IPS-18c (cell line): ENCODE results near the gene NIPAL3.

Experiments used
- H3K4me3 ChIP-seq: 2 replicates; pipeline ENCODE4 v1.7.0; 2013; ENCODE audit warnings: low read depth, mild to moderate bottlenecking, low read length, moderate library complexity; ENCODE audit not compliant: insufficient read depth
- H3K9me3 ChIP-seq: one replicate; pipeline ENCODE4 v1.6.1; 2013; ENCODE audit warnings: mild to moderate bottlenecking, low read length, moderate library complexity; ENCODE audit not compliant: control insufficient read depth, insufficient read depth

NIPAL3 gene

DNA sequence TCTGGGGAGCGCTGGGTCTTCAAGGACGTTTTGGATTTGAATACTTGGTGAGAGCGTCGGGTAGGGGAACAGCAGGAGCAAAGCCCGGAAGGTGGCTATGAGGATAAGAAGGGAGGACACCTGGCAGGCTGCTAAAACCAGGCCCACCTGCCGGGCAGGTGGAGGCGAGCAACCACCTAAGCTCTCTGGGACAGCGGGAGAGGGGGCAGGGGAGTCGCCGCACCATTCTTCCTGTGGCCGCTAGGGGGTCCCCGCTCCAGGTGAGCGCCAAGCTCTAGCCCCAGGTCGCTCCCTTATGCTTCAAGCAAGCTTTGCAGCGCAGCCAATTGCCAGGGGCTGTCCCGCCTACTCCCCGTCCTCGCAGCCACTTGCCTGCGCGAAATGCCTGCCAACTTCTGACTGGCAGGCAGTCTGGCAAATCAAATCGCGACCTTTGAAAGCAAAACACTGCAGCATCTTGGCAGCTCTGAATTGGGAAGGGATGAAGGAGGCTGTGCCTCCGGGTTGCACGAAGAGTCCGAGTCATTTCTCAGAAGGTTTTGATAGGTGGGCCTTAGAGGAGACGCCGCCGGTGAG, at the start of gene NIPAL3:
NIPAL3 (plus strand) TSS at position 469 of the 576 bp plus-strand sequence. CDS start 3,746 bp downstream, outside the sequence.
- peak within 1 kb of the TSS; percentile 60 for H3K4me3 ChIP-seq
- no peaks in the 10 kb centered on the region for H3K9me3 ChIP-seq

DNA sequence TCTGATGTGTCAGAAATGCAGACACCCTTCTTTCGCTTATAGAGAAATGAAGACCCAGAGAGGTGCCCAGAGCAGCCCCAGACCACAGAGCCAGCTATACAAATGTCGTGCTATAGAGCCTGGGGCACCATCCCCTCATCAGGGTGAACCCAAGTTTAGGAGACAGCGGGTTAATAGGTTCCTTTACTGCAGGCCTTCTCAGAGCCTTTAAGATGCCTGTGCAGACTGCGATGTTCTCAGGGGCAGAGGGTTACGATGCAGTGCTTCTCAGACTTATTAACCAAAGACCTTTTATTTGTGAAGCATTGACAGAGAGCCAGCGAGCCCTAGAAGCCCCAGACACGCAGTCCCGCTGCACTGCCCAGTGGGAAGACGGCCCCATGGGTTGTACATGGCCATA, 48.9 kb upstream of the NIPAL3 start:
- H3K4me3 ChIP-seq = no peak overlapping the region
- no peaks in the 10 kb centered on the region for H3K9me3 ChIP-seq

DNA sequence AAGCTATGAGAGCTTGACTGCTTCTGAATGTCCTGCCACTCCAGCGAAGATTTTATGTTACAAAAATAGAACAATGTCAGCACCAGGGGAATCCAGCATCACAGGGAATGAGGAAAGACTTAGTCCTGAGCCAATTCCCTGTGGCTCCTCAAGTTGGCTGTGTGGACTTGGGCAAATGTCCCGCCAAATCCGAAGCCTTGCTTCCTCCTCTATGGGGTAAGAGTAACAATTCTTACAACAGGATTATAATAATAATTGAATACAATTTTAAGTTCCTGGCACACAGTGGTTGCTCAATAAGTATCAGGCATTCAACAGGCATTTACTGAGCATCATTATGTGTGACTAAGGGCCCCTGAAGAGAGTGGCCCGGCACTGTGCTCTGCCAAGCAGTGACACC, 46.4 kb upstream of the NIPAL3 start:
- Histone ChIP-seq H3K9me3 (no peaks in the 10 kb centered on the region), H3K4me3 (no peak overlapping the region)

DNA sequence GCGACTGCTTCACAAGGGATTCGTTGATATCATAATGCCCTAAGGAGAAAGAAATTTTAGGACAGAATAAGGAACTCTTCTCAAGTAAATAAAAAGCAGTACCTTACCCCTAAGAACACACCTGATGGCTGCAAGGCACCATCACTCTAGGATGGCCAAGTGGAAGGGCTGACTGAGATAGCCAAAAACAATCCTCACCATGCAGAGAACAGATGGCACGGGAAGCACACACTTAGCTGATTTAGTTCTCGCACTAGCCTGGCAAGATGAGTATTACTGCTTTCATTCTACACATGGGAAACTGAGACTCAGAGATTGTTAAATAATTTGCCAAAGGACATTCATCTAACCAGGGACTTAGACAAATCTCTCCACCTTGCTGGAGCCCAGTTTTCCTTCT, 45.8 kb upstream of the NIPAL3 start:
- H3K9me3 ChIP-seq = no peaks in the 10 kb centered on the region
- no peak overlapping the region for H3K4me3 ChIP-seq

DNA sequence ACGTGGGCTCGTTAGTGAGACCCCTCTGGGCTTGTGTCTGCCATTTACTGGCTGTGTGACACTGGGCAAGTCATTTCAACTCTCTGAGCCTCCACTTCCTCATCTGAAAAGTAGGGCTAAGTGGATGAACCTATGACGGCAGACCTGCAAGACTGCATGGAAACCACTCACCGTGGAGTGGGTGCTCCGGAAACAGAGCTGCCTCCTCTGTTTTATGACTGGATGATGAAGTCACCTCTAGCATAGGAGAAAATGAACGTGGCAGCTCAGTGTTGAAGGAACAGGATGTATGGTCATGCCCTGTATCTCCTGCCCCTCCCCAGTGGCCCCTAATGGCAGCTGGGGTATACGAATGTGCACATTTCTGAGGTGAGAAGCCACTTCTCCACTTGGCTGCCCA, 42.6 kb upstream of the NIPAL3 start:
- no peak overlapping the region for H3K4me3 ChIP-seq
- no peaks in the 10 kb centered on the region for H3K9me3 ChIP-seq

DNA sequence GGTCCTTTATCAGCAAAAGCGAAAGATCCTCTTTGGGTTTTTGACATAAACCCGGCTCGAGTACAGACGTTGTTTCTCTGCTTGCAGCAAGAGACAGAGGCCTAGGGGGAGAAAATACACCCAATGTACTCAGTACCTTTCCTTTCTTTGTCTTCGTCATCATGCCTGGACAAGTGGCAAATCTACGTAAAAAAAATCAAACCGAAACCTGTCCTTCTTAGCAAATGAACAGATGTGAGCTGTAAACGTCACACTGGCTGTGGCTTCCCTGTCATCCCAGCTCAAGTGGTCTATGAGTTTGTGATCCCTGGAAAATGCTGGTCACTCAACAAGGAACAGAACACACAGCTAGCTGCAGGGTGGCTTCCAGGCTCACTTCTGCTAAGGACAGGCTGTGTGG, 41.9 kb upstream of the NIPAL3 start:
- no peaks in the 10 kb centered on the region for H3K9me3 ChIP-seq
- no peak overlapping the region for H3K4me3 ChIP-seq

DNA sequence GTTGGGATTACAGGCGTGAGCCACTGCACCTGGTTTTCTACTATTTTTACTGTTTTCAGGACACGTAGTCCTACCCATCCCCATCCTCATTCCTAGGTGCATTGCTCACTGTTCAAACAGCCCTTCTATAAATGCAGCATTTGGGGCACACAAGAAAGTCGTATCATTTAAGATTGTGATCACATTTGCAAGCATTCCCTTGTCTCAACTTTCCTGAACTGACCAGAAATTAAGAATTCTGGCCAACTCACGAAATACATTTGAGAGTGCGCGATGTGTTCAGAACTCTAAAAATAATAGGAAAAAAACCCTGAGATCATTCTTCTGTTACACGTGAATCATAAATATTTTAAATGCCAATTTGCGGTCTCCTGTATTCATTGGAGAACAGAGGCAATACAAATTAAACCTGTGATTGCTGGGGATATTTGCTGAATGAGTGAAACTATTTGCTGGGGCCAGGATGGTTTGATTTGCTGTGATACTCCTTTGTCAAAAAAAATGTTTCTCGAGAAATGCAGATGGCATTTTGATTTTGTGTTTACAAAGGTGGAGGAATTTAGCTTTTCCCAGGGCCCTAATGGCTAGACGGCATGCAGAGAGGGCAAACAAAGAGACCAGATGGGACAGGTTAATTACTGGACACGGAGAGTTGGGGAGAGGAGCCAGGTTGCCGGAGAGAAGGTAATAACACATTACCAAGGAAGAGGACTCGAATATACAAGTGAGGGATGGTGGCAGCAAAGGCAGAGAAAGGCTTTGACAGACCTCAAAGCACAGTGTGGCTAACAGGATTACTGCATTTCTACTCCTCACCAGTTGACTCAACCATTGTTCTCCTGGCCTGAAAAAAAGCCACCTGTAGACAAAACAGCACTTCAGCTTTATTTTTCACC, 40.5 kb upstream of the NIPAL3 start:
- no peak overlapping the region for H3K4me3 ChIP-seq
- H3K9me3 ChIP-seq = no peaks in the 10 kb centered on the region

DNA sequence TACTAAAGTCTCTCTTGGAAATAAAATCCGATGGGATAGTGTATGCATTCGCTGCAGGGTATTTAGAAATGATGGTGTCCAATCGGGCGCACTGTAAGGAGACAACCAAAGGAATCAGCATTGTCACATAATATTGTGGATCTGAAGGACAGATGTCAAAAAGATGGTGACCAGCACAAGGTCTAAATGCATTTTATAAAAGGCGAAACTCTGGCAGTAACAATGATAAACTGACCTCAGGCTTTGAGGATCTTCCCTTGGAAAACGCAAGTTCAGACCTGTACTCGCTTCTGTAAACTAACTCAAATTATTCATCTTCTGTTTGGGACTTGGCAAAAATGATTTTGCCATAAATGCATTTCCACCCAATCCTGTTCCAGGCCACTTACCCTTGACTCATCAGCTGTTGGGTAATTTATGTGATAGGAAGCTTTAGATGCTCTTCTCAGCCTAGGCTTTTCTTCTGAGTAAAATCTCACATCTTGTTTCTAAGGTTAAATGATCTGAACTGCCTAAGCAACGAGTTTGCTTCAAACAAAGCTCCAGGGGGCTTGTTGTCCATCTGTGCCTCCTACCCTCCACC, 35.8 kb upstream of the NIPAL3 start:
- H3K9me3 ChIP-seq = no peaks in the 10 kb centered on the region
- H3K4me3 ChIP-seq = no peak overlapping the region

DNA sequence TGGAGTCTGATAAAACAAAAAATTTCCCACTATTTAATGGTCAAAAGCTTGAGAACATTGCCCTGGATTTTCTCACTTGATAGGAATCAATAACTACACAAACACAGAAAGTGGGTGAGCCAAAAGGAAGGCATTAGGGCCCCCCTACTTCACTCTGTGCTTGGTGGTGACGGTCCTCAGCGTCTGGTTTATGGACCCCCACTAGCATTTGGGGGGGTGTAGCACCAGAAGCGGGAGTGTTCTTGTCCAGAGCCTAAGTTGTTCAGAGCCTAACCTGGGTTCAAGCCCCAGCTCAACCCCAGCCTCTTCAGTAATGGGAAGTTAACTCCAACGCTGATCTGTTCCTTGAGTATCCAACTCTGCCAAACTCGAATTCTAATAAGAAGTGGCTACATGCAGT, 35.1 kb upstream of the NIPAL3 start:
- Histone ChIP-seq H3K9me3 (no peaks in the 10 kb centered on the region), H3K4me3 (no peak overlapping the region)

DNA sequence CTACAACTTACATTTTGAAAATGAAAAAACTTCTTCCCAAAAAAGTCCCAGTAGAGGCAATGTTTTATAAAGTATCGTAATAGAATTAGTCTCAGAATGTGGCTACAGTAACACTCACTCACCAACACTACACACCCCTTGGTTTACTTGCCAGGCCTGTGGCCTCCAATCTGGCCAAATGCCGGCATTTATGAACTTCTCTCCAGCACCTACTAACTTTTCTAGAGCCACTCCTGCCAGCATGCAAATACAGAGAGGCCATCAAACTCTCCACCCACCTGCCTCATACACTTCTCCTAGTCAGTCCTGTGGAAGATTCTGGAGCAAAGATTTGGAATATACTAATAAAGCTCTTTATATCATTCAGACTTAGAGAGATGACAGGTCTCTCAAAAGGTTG, 34.3 kb upstream of the NIPAL3 start:
- H3K9me3 ChIP-seq = no peaks in the 10 kb centered on the region
- H3K4me3 ChIP-seq = no peak overlapping the region

DNA sequence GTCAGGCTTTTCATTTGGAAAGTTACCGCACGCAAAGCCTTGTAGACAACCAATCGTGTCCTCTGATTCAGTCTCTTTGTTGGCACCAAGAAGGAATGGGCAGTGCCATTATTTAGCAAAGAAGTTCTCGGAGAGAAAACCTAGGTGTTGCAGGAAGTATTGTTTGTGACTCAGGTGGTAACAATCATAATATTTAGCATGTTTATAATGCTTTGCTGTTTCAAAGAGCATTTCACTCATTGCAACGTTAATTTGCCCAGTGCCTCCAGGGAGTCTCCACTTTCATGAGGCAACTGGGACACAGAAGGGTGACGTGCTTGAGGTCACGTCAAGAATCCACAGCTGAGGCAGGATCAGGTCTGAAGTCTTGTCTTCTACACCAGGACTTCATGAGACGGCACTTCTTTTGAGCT, 33.4 kb upstream of the NIPAL3 start:
- Histone ChIP-seq H3K9me3 (no peaks in the 10 kb centered on the region), H3K4me3 (no peak overlapping the region)

DNA sequence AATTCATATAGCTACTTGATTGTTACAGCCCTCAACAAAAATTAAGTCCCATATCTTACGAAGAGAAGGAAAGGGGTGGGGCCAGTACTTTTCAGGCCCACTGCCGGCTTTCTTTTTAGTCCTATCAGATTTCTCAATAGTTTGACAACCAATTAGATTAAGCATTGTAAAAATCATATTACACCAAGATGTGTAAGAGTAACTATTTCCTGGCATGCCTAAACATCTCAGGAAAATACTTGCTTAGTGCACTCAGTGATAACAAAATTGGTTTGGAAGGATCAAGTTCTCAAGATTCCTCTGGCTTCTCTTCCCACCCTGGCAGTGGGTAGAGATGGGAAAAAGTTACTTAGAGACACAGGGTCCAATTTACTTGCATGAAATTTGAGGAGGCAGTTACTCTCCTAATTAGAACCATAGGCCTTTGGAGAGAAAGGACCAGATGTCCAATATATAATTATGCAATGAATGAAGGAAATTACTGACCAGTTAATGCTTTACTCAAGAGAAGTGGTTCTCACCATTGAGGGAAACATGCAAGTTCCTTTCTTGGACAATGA, 32.1 kb upstream of the NIPAL3 start:
- Histone ChIP-seq H3K9me3 (no peaks in the 10 kb centered on the region), H3K4me3 (no peak overlapping the region)

DNA sequence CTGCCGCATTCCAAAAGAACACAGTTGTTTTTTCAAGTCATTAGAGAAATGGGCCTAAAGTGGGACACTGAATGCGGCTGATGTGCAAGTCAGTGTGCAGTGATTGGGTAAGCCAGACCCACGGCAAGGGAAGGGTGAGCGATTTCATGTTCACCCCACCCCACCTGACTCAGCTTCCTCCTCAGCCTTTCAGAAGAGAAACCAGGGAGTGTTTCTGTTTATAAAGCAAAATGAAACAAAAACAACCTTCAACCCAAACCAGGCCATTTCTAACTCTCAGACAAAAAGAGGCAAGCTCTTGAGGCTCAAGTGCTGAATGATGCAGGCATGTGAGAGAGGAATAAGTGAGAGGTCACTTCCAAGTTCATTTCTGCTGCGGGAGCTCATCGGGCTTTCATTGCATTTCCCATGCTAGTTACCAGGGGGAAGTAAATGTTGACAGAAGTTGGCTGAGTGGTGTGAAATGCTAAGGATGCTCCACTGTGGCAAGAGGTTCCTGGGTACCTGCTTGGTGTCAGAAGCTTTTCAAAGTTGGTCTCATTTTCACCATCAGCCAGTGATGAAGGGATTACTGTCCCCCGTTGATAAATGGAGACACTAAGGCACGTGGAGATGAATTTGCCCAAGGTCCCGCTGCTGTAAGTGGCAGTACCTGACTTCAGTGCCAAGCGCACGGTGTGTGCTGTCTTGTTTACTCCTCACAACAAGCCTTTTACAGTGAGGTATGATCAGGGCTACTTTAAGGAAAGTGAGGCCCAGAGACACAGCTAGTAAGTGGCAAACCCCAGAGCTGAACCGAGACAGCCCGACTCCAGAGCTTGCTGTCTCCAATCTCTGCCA, 31.1 kb upstream of the NIPAL3 start:
- no peaks in the 10 kb centered on the region for H3K9me3 ChIP-seq
- H3K4me3 ChIP-seq = no peak overlapping the region

DNA sequence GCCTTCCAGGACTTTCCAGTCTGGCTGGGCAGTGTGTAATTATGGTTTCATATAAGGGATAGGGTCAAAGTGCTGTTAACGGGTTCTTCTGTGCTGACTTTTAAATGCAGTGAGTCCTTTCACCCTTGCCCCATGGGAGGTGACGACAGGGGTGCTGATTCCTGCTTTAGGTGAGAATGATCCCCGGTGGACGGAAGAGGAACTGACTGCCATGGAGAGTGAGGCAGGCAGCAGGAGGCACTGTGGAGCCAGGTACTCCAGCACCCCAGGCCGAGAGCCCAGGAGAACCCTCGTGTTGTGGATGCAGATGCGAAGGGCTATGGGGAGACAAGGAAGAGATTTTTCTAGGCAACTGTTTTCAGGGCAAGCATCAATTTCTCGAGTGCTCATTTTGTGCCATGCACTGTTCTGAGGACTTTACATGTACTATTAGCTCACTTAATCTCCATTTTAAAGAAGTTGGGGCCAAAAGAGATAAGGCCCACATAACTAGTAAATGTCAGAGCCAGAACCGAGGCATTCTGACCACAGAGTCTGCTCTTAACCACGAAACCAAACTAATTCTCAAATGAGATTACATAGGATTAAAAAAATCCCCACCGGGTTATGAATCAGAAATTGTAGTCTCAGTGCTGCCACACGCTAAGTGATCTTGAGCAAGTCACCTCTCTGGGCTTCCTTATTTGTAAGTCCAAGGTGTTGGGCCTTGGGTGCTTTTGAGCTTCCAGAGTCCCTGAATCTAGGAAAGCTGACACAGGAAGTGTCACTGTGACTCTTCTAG, 30.3 kb upstream of the NIPAL3 start:
- Histone ChIP-seq H3K4me3 (no peak overlapping the region), H3K9me3 (no peaks in the 10 kb centered on the region)

DNA sequence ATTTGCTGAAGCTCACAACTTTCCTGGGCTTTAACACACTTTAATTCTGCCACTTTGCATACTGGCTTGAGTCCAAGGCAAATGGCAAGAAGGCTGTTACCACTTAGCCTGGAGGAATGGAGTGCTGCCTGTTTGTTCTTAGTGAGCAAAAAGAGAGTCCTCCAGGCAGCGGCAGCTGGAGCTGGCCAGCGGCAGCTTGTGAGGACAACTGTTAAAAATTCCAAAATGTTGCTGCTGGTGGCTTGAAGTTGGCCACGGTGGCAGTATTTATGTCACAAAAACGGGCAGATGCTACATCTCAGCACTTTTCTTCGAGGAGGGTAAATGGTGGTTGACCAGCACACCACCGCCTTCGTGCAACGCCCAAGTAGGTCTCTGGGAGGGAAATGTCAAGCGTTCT, 29.4 kb upstream of the NIPAL3 start:
- no peaks in the 10 kb centered on the region for H3K9me3 ChIP-seq
- no peak overlapping the region for H3K4me3 ChIP-seq

DNA sequence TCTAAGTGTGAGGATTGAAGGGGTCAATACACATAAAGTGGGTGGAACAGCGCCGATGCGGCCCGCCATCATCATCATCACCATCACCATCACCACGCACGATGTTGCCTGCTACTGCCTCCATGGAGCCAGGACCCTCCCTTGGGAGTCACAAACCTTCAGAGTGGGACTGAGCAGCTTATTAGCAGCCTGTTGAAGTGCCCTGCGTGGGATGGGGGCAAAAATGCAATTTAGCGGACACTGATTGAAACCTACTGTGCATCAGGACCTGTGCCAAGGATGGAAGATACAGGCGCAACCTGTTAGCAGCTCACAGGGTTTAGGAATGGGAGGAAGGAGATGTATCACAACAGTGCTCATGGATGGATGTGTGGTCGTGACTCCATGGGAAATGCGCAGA, 28.7 kb upstream of the NIPAL3 start:
- H3K4me3 ChIP-seq = no peak overlapping the region
- H3K9me3 ChIP-seq = no peaks in the 10 kb centered on the region
